Measurements from ENCODE around the gene ABHD8. TPM values are rescaled to one million over a fixed set of nuclear protein-coding genes. Genes with fewer than 3 reads are reported as not detected.

The ABHD8 gene
- total and polyA plus RNA-seq, 2 of the 13 experiments (the other 11 are each of a cell fraction or from before 2014, with no cell fraction given) = 6.3 to 7.2 TPM

DNA sequence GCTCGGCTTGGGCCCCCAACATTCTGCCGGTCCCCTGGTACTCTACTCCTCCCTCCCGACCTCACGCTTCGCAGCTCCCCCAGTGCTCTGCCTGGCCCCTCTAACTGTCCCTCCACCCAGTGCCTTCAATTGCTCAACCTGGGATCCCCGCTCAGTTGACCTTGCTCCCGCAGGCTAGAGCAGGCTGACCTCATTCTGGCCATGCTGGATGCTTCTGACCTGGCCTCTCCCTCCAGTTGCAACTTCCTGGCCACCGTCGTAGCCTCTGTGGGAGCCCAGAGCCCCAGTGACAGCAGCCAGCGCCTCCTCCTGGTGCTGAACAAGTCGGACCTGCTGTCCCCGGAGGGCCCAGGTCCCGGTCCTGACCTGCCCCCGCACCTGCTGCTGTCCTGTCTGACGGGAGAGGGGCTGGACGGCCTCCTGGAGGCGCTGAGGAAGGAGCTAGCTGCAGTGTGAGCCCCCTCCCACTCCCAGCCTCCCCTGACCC lies 37.7 kb upstream of the ABHD8 start (continued):
- TF ChIP-seq ISX (CRISPR knock-in tag; conservative IDR thresholded peaks at IDR 0.05) = no peak
- TF ChIP-seq, protein P1, sequence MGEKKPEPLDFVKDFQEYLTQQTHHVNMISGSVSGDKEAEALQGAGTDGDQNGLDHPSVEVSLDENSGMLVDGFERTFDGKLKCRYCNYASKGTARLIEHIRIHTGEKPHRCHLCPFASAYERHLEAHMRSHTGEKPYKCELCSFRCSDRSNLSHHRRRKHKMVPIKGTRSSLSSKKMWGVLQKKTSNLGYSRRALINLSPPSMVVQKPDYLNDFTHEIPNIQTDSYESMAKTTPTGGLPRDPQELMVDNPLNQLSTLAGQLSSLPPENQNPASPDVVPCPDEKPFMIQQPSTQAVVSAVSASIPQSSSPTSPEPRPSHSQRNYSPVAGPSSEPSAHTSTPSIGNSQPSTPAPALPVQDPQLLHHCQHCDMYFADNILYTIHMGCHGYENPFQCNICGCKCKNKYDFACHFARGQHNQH (CRISPR knock-in tag; IDR thresholded peaks at IDR 0.05) = peak; percentile 70; the same call in 1 of the 2 replicates
- no peak for TF ChIP-seq ARNTL (CRISPR knock-in tag; IDR thresholded peaks at IDR 0.05)
- no peak for TF ChIP-seq ZNF780A (CRISPR knock-in tag; IDR thresholded peaks at IDR 0.05)
- peak; percentile 27; the same call in 1 of the 2 replicates for TF ChIP-seq ATF7 (IDR thresholded peaks at IDR 0.05)
- TF ChIP-seq ATF7 (CRISPR knock-in tag; IDR thresholded peaks at IDR 0.05) = peak; percentile 68; the same call in 1 of the 2 replicates
- TF ChIP-seq, protein P2, sequence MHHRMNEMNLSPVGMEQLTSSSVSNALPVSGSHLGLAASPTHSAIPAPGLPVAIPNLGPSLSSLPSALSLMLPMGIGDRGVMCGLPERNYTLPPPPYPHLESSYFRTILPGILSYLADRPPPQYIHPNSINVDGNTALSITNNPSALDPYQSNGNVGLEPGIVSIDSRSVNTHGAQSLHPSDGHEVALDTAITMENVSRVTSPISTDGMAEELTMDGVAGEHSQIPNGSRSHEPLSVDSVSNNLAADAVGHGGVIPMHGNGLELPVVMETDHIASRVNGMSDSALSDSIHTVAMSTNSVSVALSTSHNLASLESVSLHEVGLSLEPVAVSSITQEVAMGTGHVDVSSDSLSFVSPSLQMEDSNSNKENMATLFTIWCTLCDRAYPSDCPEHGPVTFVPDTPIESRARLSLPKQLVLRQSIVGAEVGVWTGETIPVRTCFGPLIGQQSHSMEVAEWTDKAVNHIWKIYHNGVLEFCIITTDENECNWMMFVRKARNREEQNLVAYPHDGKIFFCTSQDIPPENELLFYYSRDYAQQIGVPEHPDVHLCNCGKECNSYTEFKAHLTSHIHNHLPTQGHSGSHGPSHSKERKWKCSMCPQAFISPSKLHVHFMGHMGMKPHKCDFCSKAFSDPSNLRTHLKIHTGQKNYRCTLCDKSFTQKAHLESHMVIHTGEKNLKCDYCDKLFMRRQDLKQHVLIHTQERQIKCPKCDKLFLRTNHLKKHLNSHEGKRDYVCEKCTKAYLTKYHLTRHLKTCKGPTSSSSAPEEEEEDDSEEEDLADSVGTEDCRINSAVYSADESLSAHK (CRISPR knock-in tag; IDR thresholded peaks at IDR 0.05; ENCODE audit: borderline replicate concordance) = no peak
- TF ChIP-seq, protein P3, sequence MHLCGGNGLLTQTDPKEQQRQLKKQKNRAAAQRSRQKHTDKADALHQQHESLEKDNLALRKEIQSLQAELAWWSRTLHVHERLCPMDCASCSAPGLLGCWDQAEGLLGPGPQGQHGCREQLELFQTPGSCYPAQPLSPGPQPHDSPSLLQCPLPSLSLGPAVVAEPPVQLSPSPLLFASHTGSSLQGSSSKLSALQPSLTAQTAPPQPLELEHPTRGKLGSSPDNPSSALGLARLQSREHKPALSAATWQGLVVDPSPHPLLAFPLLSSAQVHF (CRISPR knock-in tag; IDR thresholded peaks at IDR 0.05) = peak; percentile 55; the same call in 1 of the 2 replicates
- no peak for TF ChIP-seq ZNF496 (CRISPR knock-in tag; IDR thresholded peaks at IDR 0.05; ENCODE audit: insufficient replicate concordance)
- peak; percentile 67 for TF ChIP-seq THAP11 (CRISPR knock-in tag; IDR thresholded peaks at IDR 0.05)
- TF ChIP-seq, protein P4, sequence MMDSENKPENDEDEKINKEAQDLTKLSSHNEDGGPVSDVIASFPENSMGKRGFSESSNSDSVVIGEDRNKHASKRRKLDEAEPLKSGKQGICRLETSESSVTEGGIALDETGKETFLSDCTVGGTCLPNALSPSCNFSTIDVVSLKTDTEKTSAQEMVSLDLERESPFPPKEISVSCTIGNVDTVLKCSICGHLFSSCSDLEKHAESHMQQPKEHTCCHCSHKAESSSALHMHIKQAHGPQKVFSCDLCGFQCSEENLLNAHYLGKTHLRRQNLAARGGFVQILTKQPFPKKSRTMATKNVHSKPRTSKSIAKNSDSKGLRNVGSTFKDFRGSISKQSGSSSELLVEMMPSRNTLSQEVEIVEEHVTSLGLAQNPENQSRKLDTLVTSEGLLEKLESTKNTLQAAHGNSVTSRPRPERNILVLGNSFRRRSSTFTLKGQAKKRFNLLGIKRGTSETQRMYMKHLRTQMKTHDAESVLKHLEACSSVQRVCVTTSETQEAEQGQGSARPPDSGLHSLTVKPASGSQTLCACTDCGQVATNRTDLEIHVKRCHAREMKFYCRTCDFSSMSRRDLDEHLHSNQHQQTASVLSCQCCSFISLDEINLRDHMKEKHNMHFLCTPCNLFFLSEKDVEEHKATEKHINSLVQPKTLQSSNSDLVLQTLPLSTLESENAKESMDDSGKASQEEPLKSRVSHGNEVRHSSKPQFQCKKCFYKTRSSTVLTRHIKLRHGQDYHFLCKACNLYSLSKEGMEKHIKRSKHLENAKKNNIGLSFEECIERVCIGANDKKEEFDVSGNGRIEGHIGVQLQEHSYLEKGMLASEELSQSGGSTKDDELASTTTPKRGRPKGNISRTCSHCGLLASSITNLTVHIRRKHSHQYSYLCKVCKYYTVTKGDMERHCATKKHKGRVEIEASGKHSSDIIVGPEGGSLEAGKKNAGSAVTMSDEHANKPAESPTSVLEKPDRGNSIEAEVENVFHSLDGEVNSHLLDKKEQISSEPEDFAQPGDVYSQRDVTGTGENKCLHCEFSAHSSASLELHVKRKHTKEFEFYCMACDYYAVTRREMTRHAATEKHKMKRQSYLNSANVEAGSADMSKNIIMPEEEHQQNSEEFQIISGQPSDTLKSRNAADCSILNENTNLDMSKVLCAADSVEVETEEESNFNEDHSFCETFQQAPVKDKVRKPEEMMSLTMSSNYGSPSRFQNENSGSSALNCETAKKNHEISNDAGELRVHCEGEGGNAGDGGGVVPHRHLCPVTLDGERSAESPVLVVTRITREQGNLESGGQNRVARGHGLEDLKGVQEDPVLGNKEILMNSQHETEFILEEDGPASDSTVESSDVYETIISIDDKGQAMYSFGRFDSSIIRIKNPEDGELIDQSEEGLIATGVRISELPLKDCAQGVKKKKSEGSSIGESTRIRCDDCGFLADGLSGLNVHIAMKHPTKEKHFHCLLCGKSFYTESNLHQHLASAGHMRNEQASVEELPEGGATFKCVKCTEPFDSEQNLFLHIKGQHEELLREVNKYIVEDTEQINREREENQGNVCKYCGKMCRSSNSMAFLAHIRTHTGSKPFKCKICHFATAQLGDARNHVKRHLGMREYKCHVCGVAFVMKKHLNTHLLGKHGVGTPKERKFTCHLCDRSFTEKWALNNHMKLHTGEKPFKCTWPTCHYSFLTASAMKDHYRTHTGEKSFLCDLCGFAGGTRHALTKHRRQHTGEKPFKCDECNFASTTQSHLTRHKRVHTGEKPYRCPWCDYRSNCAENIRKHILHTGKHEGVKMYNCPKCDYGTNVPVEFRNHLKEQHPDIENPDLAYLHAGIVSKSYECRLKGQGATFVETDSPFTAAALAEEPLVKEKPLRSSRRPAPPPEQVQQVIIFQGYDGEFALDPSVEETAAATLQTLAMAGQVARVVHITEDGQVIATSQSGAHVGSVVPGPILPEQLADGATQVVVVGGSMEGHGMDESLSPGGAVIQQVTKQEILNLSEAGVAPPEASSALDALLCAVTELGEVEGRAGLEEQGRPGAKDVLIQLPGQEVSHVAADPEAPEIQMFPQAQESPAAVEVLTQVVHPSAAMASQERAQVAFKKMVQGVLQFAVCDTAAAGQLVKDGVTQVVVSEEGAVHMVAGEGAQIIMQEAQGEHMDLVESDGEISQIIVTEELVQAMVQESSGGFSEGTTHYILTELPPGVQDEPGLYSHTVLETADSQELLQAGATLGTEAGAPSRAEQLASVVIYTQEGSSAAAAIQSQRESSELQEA (CRISPR knock-in tag; IDR thresholded peaks at IDR 0.05; ENCODE audit: not compliant biosample characterization) = no peak
- TF ChIP-seq ZNF746 (CRISPR knock-in tag; IDR thresholded peaks at IDR 0.05) = 0 out of 2 replicates have a peak, but pooled peaks have one; percentile 31
- TF ChIP-seq FLYWCH1 (CRISPR knock-in tag; IDR thresholded peaks at IDR 0.05) = no peak
- TF ChIP-seq HCFC1 (IDR thresholded peaks at IDR 0.05; ENCODE audit: low read depth, low read length) = no peak
- TF ChIP-seq, protein P5, sequence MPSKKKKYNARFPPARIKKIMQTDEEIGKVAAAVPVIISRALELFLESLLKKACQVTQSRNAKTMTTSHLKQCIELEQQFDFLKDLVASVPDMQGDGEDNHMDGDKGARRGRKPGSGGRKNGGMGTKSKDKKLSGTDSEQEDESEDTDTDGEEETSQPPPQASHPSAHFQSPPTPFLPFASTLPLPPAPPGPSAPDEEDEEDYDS (CRISPR knock-in tag; IDR thresholded peaks at IDR 0.05) = no peak
- no peak for TF ChIP-seq ZNF232 (CRISPR knock-in tag; IDR thresholded peaks at IDR 0.05; ENCODE audit: borderline replicate concordance)
- no peak for TF ChIP-seq ZIK1 (CRISPR knock-in tag; IDR thresholded peaks at IDR 0.05; ENCODE audit: borderline replicate concordance, low read depth)
